Upper lobe of left lung (tissue), 6 donors: Measurements from ENCODE around the gene ABCA9. TPM values are rescaled to one million over a fixed set of nuclear protein-coding genes. Genes with fewer than 3 reads are reported as not detected.

Experiments
- ATAC-seq, 2 donors: fragments of 200-7000 bp; cut with Tn5 transposase; one replicate each; pipeline ENCODE4 v1.9.1; 2022; ENCODE audit warnings: mild to moderate bottlenecking in 2 of 2, moderate library complexity in 2 of 2; ENCODE audit not compliant: low FRiP score in 2 of 2
- DNase-seq, 2 donors: peaks; one replicate each; pipeline ENCODE4 v3.0.0-alpha.2; 2019 to 2020
- H3K27ac ChIP-seq, 4 donors: fragments of 200-600 bp; sonication (generic); one replicate each; pipeline ENCODE4 v1.5.1; 2016 to 2019
- H3K27me3 ChIP-seq, 4 donors: fragments of 200-600 bp; sonication (generic); one replicate each; pipeline ENCODE4 v1.5.1; 2017 to 2019
- H3K36me3 ChIP-seq, 4 donors: fragments of 200-600 bp; sonication (generic); one replicate each; pipeline ENCODE4 v1.5.1; 2016 to 2019
- H3K4me1 ChIP-seq, 4 donors: fragments of 200-600 bp; sonication (generic); one replicate each; pipeline ENCODE4 v1.5.1; 2018 to 2019
- H3K4me3 ChIP-seq, 4 donors: fragments of 200-600 bp; sonication (generic); one replicate each; pipeline ENCODE4 v1.5.1; 2017 to 2019; ENCODE audit warnings: mild to moderate bottlenecking in 2 of 4, moderate library complexity in 1 of 4
- H3K9me3 ChIP-seq, 4 donors: fragments of 200-600 bp; sonication (generic); one replicate each; pipeline ENCODE4 v1.5.1; 2018 to 2019
- EP300 ChIP-seq, 4 donors: sonication (generic); formaldehyde crosslinking; IDR thresholded peaks; one replicate each; pipeline ENCODE4 v1.5.1; 2017; ENCODE audit warnings: antibody characterized with exemption in 4 of 4, control low read depth in 2 of 4
- POLR2A ChIP-seq, 4 donors: fragments of 450-650 bp; IDR thresholded peaks; one replicate each; pipeline ENCODE4 v1.5.1; 2016 to 2017; ENCODE audit warnings: antibody characterized with exemption in 4 of 4, mild to moderate bottlenecking in 2 of 4
- POLR2AphosphoS5 ChIP-seq, 2 donors: sonication (generic); formaldehyde crosslinking; IDR thresholded peaks; one replicate each; pipeline ENCODE4 v1.5.1; 2017; ENCODE audit warnings: antibody characterized with exemption in 2 of 2
- WGBS, 2 donors: methylation state at CpG; one replicate each; pipeline ENCODE4 v1.1.5; 2017 to 2018; 5-methylcytosine and 5-hydroxymethylcytosine counted together
- total RNA-seq, 6 donors: library from RNA; depleted of rRNA in 4 of 6; stranded (reverse); fragments of >200 nt in 4 of 6; gene quantifications; one replicate each; pipeline versions ENCODE4 v1.1.0 to v1.2.1, GENCODE V29; 2016 to 2021
- TF ChIP-seq, protein P1 (sequence below), 6 experiments: fragments of 450-650 bp in 4 of 6; fragments of 200-600 bp in 2 of 6; sonication (generic) in 2 of 6; IDR thresholded peaks; one replicate each; pipeline ENCODE4 v1.5.1; 2016 to 2019; ENCODE audit warnings: antibody characterized with exemption in 6 of 6
- donor health status: DM: no; HTN: no; CAD: no; lungs with moderate emphysema.
- donor health status: DM: no; HTN: yes; CAD: no; lungs with severe emphysema.

ABCA9 gene
- total RNA-seq, 6 donors from 2014 or later, result 3.8 to 46.1 (median 9.8) TPM

DNA sequence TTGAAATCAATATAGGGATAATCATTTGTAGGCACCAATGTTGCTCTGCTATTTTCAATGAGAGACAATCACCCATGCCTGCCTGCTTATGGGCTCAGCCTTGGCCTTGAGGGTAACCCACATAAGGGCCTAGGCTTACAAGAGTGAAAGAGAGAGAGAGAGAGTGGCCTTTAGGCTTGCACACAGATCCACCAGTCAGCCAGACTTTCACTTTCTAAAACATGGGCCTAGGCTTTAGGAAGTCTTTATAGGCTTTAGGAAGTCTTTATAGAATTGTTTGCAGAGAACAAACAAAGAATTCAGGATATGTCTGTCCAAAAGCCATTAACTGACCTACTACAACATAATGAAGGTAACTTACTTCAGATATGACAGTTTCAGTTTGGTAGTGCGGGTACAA lies 3.4 kb downstream of the ABCA9 start:
- H3K27me3 ChIP-seq, result no peaks in the 10 kb centered on the region
- no peak overlapping the region for H3K4me3 ChIP-seq
- H3K4me1 ChIP-seq, result peaks cover 0 to 5% (median 0%) of the 10 kb centered on the region in 4 donors
- WGBS, 2 donors, result 68 to 79% methylated on average over 1 of the region's 1 CpG
- H3K36me3 ChIP-seq, result no peaks in the 10 kb centered on the region
- no peak for DNase-seq
- no peak for ATAC-seq
- TF ChIP-seq POLR2A (IDR thresholded peaks at IDR 0.05), result no peak
- TF ChIP-seq, protein P1, sequence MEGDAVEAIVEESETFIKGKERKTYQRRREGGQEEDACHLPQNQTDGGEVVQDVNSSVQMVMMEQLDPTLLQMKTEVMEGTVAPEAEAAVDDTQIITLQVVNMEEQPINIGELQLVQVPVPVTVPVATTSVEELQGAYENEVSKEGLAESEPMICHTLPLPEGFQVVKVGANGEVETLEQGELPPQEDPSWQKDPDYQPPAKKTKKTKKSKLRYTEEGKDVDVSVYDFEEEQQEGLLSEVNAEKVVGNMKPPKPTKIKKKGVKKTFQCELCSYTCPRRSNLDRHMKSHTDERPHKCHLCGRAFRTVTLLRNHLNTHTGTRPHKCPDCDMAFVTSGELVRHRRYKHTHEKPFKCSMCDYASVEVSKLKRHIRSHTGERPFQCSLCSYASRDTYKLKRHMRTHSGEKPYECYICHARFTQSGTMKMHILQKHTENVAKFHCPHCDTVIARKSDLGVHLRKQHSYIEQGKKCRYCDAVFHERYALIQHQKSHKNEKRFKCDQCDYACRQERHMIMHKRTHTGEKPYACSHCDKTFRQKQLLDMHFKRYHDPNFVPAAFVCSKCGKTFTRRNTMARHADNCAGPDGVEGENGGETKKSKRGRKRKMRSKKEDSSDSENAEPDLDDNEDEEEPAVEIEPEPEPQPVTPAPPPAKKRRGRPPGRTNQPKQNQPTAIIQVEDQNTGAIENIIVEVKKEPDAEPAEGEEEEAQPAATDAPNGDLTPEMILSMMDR (IDR thresholded peaks at IDR 0.05), result no peak
- no peak for TF ChIP-seq POLR2AphosphoS5 (IDR thresholded peaks at IDR 0.05)
- no peak for TF ChIP-seq EP300 (IDR thresholded peaks at IDR 0.05)
- no peak overlapping the region for H3K27ac ChIP-seq
- H3K9me3 ChIP-seq, result no peaks in the 10 kb centered on the region

DNA sequence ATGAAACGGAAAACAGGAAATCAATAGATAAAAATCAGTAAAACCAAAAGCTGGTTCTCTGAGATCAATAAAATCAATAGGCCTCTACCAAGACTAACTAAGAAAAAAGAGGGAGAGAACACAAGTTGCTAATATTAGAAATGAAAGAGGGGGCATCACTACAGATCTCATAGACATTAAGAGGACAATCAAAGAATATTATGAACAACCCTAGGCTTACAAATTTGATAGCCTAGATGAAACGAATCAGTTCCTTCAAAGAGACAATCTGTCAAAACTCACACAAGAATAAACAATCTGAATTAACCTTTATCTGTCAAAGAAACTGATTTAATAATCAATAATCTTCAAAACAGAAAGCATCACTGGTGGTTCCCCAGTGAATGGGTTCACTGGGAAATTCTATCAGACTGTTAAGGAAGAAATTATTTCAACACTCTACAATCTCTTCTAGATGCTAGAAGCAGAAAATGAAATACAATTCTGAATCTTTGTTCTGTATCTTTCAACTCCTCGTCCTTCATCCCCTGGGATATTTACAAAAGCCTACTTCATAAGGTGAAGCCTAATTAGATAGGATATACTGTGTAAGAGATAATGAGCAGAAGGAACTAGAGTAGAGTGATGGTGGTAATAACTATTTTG lies 4.4 kb downstream of the ABCA9 start:
- DNase-seq, result no peak
- 88 to 89% methylated on average over 3 of the region's 3 CpGs for WGBS, 2 donors
- H3K9me3 ChIP-seq, result no peaks in the 10 kb centered on the region
- no peak overlapping the region for H3K27ac ChIP-seq
- no peaks in the 10 kb centered on the region for H3K36me3 ChIP-seq
- TF ChIP-seq POLR2A (IDR thresholded peaks at IDR 0.05), result no peak
- TF ChIP-seq POLR2AphosphoS5 (IDR thresholded peaks at IDR 0.05), result no peak
- TF ChIP-seq, protein P1 (IDR thresholded peaks at IDR 0.05), result no peak
- no peak for TF ChIP-seq EP300 (IDR thresholded peaks at IDR 0.05)
- H3K4me3 ChIP-seq, result no peak overlapping the region
- H3K27me3 ChIP-seq, result no peaks in the 10 kb centered on the region
- peaks cover 0 to 5% (median 0%) of the 10 kb centered on the region in 4 donors for H3K4me1 ChIP-seq
- ATAC-seq, result no peak

DNA sequence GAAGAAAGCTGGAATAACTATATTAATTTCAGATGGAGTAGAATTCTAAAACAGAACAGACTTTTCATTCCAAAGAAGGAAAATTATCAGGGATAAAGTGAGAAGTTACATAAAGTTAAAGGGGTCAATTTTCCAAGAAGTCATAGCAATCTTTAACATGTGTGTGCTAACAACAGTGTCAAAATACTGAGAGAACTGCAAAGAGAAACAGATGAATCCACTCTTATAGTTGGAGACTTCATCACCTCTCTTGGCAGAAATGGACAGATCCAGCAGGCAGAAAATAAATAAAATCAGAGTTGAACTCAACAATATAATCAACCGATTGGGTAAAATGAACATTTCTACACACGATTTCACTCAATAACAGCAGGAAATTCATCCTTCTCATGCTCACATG lies 5.4 kb downstream of the ABCA9 start:
- Histone ChIP-seq H3K4me1 (no peaks in the 10 kb centered on the region), H3K4me3 (no peak overlapping the region), H3K27ac (no peak overlapping the region), H3K36me3 (no peaks in the 10 kb centered on the region), H3K27me3 (no peaks in the 10 kb centered on the region), H3K9me3 (no peaks in the 10 kb centered on the region)
- TF ChIP-seq POLR2AphosphoS5 (IDR thresholded peaks at IDR 0.05) (no peak), EP300 (IDR thresholded peaks at IDR 0.05) (no peak), POLR2A (IDR thresholded peaks at IDR 0.05) (no peak)
- TF ChIP-seq, protein P1 (IDR thresholded peaks at IDR 0.05), result no peak
- ATAC-seq (no peak), DNase-seq (no peak)
- WGBS, 2 donors, result 86 to 93% methylated on average over 2 of the region's 2 CpGs

DNA sequence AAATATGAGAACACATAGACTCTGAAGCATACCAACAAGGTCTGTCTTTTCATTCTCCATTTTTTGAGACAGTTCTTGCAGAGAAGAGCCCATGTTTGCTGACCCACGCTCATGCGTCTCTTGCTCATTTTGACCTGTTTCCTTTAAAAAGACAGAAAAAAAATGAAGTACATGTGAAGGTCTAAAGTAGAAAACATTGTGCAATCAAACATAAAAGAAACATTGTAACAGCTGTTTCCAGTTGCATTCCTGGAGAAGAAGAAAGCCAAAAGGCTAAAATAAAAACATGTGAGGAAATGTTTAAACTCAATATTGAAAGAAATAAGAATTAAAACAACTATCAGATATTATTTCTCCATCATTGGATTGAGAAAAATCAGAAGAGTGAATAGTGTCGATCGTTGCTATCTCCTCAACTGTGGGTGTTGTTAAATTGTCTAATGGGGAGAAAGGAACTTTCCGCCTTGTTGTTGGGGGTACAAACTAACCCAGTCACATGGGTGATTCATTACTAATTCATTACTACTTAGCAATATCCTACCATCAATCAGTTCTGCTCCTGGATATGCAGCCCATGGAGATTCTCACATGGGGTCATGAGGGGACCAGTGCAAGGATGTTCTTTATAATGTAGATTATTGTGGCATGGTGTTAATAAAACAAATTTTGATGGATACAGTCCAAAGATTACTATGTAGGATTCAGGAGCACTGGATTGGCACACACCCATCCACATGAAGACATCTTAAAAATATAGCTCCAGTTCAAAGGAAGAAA lies 9.5 kb downstream of the ABCA9 start:
- peak in 1 of 2 donors; percentile 46 for ATAC-seq
- 67 to 74% methylated on average over 5 of the region's 5 CpGs for WGBS, 2 donors

More for the DNA sequence above, 9.5 kb downstream of the ABCA9 start:
- Histone ChIP-seq H3K27ac (peak overlapping the region in 1 of 4 donors; percentile 6), H3K27me3 (no peaks in the 10 kb centered on the region), H3K9me3 (no peaks in the 10 kb centered on the region), H3K36me3 (no peaks in the 10 kb centered on the region), H3K4me1 (peaks cover 4 to 16% (median 7%) of the 10 kb centered on the region in 4 donors), H3K4me3 (no peak overlapping the region)
- DNase-seq, result no peak
- TF ChIP-seq POLR2A (IDR thresholded peaks at IDR 0.05) (no peak), POLR2AphosphoS5 (IDR thresholded peaks at IDR 0.05) (no peak), EP300 (IDR thresholded peaks at IDR 0.05) (no peak)
- TF ChIP-seq, protein P1 (IDR thresholded peaks at IDR 0.05), result no peak
